Activated CD8-positive, alpha-beta memory T cell treated with anti-CD3 and anti-CD28 coated beads, Interleukin-2, amount 50 U/mL, for 24 hours (primary cell): ENCODE measurements around the gene PPP3R2.
"Not testable (repeated sequence)": the region's sequence is repeated elsewhere in the genome, so short reads cannot be mapped to it uniquely, and the experiment has no call there.

ENCODE experiments used
- DNase-seq: peaks from one replicate; pipeline ENCODE4 v3.0.0-alpha.2; 2020; ENCODE audit errors: extremely low read depth

PPP3R2 gene

GRCh38 chr9:101594796-101595195 is at the start of gene PPP3R2:
Gene PPP3R2, minus strand, starts transcription at chr9:101594969. Its CDS starts 48 bp downstream, at chr9:101594921.
- no peak for DNase-seq

GRCh38 chr9:101639785-101640665 is 45.3 kb upstream of the PPP3R2 start:
- DNase-seq: no peak

- no peak for DNase-seq
These were observed 44.5 kb upstream of the PPP3R2 start for GRCh38 chr9:101639311-101639710.

GRCh38 chr9:101636247-101636646 is 41.5 kb upstream of the PPP3R2 start:
- DNase-seq: no peak

GRCh38 chr9:101635473-101635872 is 40.7 kb upstream of the PPP3R2 start:
- no peak for DNase-seq

DNA sequence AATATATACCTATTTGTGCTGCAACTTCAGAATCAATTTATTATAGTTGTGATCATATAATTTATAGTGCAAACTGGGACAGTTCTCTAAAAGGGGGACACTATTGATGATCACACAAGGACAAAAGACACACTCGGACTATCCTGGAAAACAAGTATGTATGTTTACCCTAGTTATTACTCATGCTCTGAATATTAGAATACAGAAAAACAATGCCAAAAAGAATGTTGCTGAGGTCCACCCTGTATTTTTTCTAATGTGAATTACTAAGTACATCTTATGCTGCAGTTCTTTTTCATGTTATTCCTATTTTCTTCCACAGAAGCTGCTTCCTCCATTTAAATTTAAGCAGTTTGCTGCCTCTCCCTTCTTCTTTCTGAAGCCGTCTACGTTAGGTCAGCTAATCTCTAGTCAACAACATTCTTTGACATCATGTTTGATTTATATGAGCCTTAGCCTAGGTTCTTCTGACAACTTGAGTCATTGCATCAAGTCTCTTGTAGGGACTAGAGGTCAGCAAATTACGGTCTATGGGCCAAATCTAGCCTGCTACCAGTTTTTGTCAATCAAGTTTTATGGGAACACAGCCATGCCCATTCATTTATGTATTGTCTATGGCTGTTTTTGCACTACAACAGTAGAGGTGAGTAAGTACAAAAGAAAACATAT is 40.1 kb upstream of the PPP3R2 start:
- DNase-seq: no peak

DNA sequence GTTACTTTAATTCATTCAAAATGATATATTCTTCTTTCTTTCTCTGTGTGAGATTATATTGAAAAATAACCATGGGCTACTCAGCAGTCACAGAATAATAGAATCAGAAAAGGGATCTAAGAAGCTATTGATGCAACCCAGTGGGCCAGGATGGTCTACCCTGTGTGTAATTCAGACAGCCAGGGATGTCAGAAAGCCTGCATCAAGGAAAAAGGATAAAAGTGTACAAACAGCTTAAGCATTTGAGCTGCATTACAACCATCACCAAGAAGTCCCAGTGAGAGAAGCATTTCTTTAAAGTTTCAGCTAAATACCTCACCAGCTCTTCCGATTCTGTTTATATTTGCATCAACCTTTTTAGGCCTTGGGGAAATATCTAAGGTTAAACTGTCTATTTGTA is 37.8 kb upstream of the PPP3R2 start:
- no peak for DNase-seq

DNA sequence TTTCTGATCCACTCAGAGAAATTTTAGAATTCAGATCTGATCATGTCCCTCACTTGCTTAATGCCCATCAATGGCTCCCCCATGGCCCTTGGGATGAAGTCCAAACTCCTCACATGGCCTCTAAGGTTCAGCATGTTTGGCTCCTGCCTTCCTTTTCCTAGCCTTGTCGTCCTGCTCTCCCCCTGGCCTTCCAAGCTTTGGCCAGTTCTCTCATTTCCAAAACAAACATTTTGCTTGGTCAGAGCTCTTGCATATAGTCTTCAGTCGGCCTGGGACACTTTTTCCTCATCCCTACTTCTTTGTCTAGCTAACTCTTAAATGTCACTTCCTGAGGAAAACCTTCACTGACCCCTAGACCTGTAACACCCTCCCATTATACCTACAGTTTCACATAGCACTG is 37.1 kb upstream of the PPP3R2 start:
- no peak for DNase-seq

DNA sequence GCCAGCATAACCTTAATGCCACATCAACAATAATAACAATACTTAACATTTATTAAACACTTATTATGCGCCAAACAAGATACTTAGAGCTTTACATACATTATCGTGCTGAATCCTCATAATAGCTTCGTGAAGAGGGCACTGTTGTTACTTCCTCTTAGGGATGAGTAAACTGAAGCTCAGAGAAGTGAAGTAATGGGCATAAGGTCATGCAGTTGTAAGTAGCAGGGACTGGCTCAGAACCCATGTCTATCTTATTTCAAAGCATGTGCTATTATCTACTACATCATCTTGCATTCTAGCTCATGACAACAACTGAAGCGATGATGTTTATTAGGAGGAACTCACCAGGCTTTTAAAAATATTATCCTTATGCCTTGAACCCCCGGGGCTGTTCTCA is 34.9 kb upstream of the PPP3R2 start:
- no peak for DNase-seq

- no peak for DNase-seq
These were observed 33.4 kb upstream of the PPP3R2 start for GRCh38 chr9:101628173-101628572.

DNA sequence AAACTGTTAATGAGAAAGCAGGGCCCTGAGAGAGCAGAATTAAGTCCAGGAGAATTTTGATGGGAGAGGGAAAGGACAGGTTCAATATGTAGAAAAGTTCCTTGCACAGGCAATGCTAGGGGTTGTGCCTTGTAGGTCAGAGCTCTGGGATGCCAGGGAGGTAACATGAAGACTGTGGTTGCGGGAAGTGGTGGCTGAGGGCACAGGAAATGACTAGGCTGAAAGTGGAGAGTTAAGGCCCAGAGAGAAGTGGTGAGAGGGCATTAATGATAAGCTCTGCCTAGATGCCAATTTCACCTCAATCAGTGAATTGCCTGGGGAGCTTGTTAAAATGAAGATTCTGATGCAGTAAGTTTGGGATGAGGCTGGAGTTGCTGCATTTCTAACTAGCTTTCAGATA is 31.5 kb upstream of the PPP3R2 start:
- DNase-seq: no peak

GRCh38 chr9:101625876-101626275 is 31.1 kb upstream of the PPP3R2 start:
- DNase-seq: no peak

DNA sequence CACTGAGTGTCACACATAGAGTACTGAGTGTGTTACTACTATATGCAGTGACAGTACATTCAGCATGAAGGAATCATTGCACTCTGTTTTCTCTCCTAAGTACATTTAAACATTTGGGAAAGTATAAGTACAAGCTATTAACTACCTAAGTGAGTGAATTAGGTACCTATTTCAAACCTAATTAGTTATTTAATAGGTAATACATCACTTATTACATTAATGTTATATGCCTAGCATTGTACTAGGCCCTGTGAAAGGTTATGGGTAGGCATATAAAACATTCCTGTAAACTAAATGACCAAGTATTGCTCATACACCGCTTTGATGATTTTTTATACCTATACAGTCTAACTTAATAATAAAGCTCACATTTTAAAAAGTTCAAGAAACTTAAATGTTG is 25.7 kb upstream of the PPP3R2 start:
- no peak for DNase-seq

- DNase-seq: no peak
These were observed 23.9 kb upstream of the PPP3R2 start for GRCh38 chr9:101618698-101619097.

DNA sequence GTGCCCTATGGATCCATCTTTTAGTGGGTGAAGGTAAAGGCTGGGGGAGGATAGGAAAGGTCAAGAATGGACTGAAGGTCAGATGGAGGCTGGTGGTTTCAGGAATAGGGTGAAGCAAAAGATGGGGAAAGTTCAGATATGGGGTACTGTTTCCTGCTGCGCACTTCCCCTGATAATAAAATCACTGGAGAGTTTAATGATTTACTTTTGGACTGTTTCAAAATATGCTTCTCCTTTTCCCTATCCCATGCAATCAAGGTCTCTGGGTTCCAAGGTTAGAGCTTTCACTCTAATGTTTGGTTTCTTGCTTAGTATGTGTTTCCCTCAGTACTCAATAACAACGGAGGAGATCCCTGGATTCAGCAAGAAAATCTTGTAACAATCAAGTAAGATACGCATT is 10.8 kb upstream of the PPP3R2 start:
- no peak for DNase-seq

DNA sequence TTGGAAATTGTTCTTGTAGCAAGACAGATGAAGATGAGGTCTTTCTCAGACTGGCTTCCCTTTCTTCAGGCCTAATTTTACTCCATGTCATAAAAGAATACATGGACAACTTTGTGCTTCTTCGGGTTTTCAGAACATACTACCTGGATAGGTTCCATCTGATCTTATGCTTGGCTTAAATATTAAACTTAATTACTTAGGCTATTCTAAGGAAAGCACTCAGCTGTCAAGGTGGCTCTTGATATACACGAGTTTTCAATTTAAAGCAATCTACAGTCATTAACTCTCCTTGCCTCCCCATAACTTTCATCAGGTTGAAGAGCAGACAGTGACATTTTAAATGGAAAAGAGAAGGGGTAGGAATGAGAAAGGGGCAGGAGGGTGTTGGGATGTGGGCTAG is 9.5 kb upstream of the PPP3R2 start:
- DNase-seq: no peak

GRCh38 chr9:101601904-101602765 is 7.4 kb upstream of the PPP3R2 start:
- DNase-seq: no peak

GRCh38 chr9:101593345-101593744 is 1.4 kb downstream of the PPP3R2 start:
- no peak for DNase-seq

DNA sequence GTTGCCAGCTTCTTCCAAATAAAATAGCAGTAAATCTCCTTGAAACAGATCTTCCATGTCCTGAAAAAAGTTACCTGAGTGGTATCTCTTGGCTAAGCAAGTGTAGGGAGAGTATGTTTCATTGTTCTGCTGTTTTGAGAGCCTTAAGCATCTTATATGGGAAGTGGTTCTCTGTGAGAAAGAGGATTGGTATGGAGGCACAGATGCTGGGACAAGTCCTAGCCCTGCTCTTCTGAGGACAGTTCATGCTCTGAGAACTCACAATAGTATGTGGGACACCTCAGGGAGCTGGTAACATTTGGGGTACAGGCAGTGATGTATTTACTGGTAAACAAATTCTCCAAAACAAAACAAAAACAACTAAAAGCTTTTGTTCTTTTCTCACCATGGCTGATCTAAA is 2.0 kb downstream of the PPP3R2 start:
- DNase-seq: no peak

DNA sequence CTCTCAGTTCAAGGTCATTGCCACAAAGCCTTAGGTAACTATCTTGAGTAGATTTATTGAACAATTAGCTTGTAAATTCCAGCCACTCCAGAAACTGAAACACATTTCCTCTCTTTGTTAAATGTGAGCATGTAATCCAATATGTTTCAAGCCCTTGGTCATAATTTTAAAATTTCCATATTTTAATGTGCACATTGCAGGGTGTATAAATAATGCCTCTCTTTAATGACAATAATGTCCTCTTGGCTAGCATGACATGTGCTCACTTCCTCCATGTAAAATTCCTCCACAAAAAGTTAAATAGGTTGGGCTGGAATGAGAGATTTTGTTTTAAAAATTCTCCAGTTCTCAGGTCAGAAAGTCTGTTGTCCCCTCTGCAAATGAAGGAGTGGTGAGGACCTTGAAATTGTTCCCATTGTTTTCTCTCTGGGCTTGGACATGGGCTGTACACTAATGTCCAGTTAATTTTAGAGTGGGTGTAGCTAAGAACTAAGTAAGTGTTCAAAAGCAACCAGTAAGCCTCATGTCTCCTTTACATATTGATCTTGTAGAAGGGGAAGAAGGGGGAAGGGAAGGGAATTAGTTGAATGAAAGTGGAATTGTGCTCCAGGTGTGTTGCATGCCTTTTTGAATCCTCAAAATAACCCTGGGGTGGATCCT is 2.9 kb downstream of the PPP3R2 start:
- DNase-seq: no peak

GRCh38 chr9:101590901-101591300 is 3.9 kb downstream of the PPP3R2 start:
- DNase-seq: no peak

- DNase-seq: not testable (repeated sequence)
These were observed 4.7 kb downstream of the PPP3R2 start for GRCh38 chr9:101590074-101590473.
